Activated naive CD8-positive, alpha-beta T cell treated with anti-CD3 and anti-CD28 coated beads, Interleukin-2, amount 10 ng/mL, durations not matched to agents 7 days and 5 days (primary cell): ENCODE data around the gene XRN2. TPM values are rescaled to one million over a fixed set of nuclear protein-coding genes. Genes with fewer than 3 reads are reported as not detected.

ENCODE experiments used
- ATAC-seq: fragments of 150-1000 bp; cut with Tn5 transposase; one replicate; pipeline ENCODE4 v1.10.0; 2021; ENCODE audit warnings: low read depth, moderate library complexity
- POLR2A ChIA-PET: fragments of 350-600 bp; sonication (Branson Sonifier 250); formaldehyde crosslinking; loops from one replicate; lab custom pipeline; 2021; ENCODE audit warnings: antibody characterized with exemption; lab: Charles Lee
- DNase-seq: peaks from one replicate; pipeline ENCODE4 v3.0.0; 2021
- H3K27ac Mint-ChIP-seq: one replicate; pipeline ENCODE4 v1.8.0; 2022; ENCODE audit warnings: mild to moderate bottlenecking, mixed read lengths
- H3K27me3 Mint-ChIP-seq: one replicate; pipeline ENCODE4 v1.8.0; 2022; ENCODE audit warnings: mild to moderate bottlenecking, moderate library complexity, mixed read lengths
- H3K36me3 Mint-ChIP-seq: one replicate; pipeline ENCODE4 v1.8.0; 2021; ENCODE audit warnings: mild to moderate bottlenecking, mixed read lengths
- H3K4me1 Mint-ChIP-seq: one replicate; pipeline ENCODE4 v1.8.0; 2021; ENCODE audit warnings: mixed read lengths
- H3K4me3 Mint-ChIP-seq: one replicate; pipeline ENCODE4 v1.8.0; 2022; ENCODE audit warnings: mild to moderate bottlenecking, moderate library complexity, mixed read lengths
- H3K9me3 Mint-ChIP-seq: one replicate; pipeline ENCODE4 v1.8.0; 2021; ENCODE audit warnings: mixed read lengths
- total RNA-seq, 2 experiments: library from RNA; stranded (reverse); gene quantifications; one replicate each; pipeline ENCODE4 v1.2.3, GENCODE V29; 2021

Gene XRN2
- total RNA-seq, 2 experiments from 2014 or later = 51.5 to 53.7 TPM

- no peak for ATAC-seq
- DNase-seq = no peak
- Mint-ChIP-seq H3K9me3 (no peaks in the 10 kb centered on the region), H3K36me3 (peaks cover 38% of the 10 kb centered on the region), H3K27me3 (no peaks in the 10 kb centered on the region), H3K4me3 (no peak overlapping the region), H3K27ac (no peak overlapping the region), H3K4me1 (peaks cover 2% of the 10 kb centered on the region)
- POLR2A ChIA-PET = interaction anchor here (1.1 kb wide), 1 partner anchor 38 kb away, joined by 3 read pairs; the partner anchor contains the start of gene XRN2
Observed at GRCh38 chr20:21340991-21341697, 38.0 kb downstream of the XRN2 start.

- POLR2A ChIA-PET = no interaction called here
- Mint-ChIP-seq H3K4me3 (no peak overlapping the region), H3K36me3 (peaks cover 28% of the 10 kb centered on the region), H3K4me1 (no peaks in the 10 kb centered on the region), H3K27ac (no peak overlapping the region), H3K27me3 (no peaks in the 10 kb centered on the region), H3K9me3 (no peaks in the 10 kb centered on the region)
- ATAC-seq (no peak), DNase-seq (no peak)
Observed at GRCh38 chr20:21342656-21343345, 39.7 kb downstream of the XRN2 start.

- peaks cover 30% of the 10 kb centered on the region for H3K36me3 Mint-ChIP-seq
- POLR2A ChIA-PET = no interaction called here
- no peaks in the 10 kb centered on the region for H3K9me3 Mint-ChIP-seq
- no peak overlapping the region for H3K27ac Mint-ChIP-seq
- DNase-seq (no peak), ATAC-seq (no peak)
- no peaks in the 10 kb centered on the region for H3K27me3 Mint-ChIP-seq
- H3K4me1 Mint-ChIP-seq = no peaks in the 10 kb centered on the region
- H3K4me3 Mint-ChIP-seq = no peak overlapping the region
Observed at GRCh38 chr20:21344206-21344900, 41.2 kb downstream of the XRN2 start.

GRCh38 chr20:21344961-21345360, 41.8 kb downstream of the XRN2 start:
- Mint-ChIP-seq H3K27me3 (no peaks in the 10 kb centered on the region), H3K27ac (no peak overlapping the region), H3K36me3 (peaks cover 25% of the 10 kb centered on the region), H3K4me3 (no peak overlapping the region), H3K4me1 (no peaks in the 10 kb centered on the region), H3K9me3 (no peaks in the 10 kb centered on the region)
- no peak for ATAC-seq
- POLR2A ChIA-PET = no interaction called here
- no peak for DNase-seq

GRCh38 chr20:21352703-21353102, 49.6 kb downstream of the XRN2 start:
- no peak for ATAC-seq
- DNase-seq = no peak
- H3K4me1 Mint-ChIP-seq = no peaks in the 10 kb centered on the region
- no peak overlapping the region for H3K27ac Mint-ChIP-seq
- peaks cover 9% of the 10 kb centered on the region for H3K36me3 Mint-ChIP-seq
- H3K4me3 Mint-ChIP-seq = no peak overlapping the region
- no peaks in the 10 kb centered on the region for H3K9me3 Mint-ChIP-seq
- POLR2A ChIA-PET = no interaction called here
- no peaks in the 10 kb centered on the region for H3K27me3 Mint-ChIP-seq

GRCh38 chr20:21353236-21353635, 50.1 kb downstream of the XRN2 start:
- H3K36me3 Mint-ChIP-seq = peaks cover 10% of the 10 kb centered on the region
- no peaks in the 10 kb centered on the region for H3K27me3 Mint-ChIP-seq
- DNase-seq = no peak
- POLR2A ChIA-PET = no interaction called here
- no peak for ATAC-seq
- no peak overlapping the region for H3K27ac Mint-ChIP-seq
- H3K9me3 Mint-ChIP-seq = no peaks in the 10 kb centered on the region
- H3K4me3 Mint-ChIP-seq = no peak overlapping the region
- no peaks in the 10 kb centered on the region for H3K4me1 Mint-ChIP-seq

DNA sequence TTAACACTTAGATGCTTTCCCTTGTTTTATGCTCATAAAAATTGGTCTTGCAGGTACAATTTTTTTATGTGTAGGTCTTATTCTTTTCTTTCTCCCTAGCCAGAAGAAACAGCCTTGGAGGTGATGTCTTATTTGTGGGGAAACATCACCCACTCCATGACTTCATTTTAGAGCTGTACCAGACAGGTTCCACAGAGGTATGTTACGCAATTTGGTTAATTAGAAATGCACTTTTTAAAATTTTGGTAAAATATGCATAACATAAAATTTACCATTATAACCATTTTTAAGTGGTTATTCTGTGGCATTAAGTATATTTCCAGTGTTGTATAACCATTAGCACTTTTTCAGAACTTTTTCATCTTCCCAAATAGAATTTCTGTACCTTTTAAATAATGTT, 52.9 kb downstream of the XRN2 start:
- no peaks in the 10 kb centered on the region for H3K27me3 Mint-ChIP-seq
- no peak overlapping the region for H3K27ac Mint-ChIP-seq
- POLR2A ChIA-PET = no interaction called here
- H3K4me3 Mint-ChIP-seq = no peak overlapping the region
- peaks cover 12% of the 10 kb centered on the region for H3K36me3 Mint-ChIP-seq
- DNase-seq = no peak
- ATAC-seq = no peak
- peaks cover 7% of the 10 kb centered on the region for H3K4me1 Mint-ChIP-seq
- H3K9me3 Mint-ChIP-seq = no peaks in the 10 kb centered on the region

- DNase-seq (no peak), ATAC-seq (no peak)
- Mint-ChIP-seq H3K27ac (no peak overlapping the region), H3K36me3 (peaks cover 12% of the 10 kb centered on the region), H3K4me3 (no peak overlapping the region), H3K27me3 (no peaks in the 10 kb centered on the region), H3K9me3 (no peaks in the 10 kb centered on the region), H3K4me1 (peaks cover 10% of the 10 kb centered on the region)
- POLR2A ChIA-PET = no interaction called here
Observed at GRCh38 chr20:21356386-21356785, 53.3 kb downstream of the XRN2 start.

DNA sequence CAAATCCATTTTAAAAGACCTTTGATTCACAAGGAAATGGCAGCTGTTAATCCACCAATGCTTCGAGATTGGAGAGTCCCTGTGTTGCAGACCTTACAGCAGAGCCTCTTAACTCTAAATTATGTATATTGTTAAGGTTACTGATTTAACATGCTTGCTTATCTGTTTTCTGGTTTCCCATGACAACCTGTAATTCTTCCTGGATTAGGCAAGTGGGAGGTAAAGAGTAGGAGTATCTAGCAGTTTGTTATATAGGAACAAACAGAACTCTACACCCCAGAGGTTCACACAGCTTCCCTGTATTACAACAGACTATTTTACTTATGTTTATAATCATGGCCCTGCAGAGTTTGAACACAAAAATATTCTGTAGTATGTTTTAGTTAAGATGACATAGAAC, 54.7 kb downstream of the XRN2 start:
- Mint-ChIP-seq H3K27me3 (no peaks in the 10 kb centered on the region), H3K27ac (no peak overlapping the region), H3K36me3 (peaks cover 18% of the 10 kb centered on the region), H3K9me3 (no peaks in the 10 kb centered on the region), H3K4me1 (peaks cover 14% of the 10 kb centered on the region), H3K4me3 (no peak overlapping the region)
- POLR2A ChIA-PET = no interaction called here
- ATAC-seq = no peak
- no peak for DNase-seq

- Mint-ChIP-seq H3K4me1 (peaks cover 14% of the 10 kb centered on the region), H3K4me3 (no peak overlapping the region), H3K27me3 (no peaks in the 10 kb centered on the region), H3K27ac (no peak overlapping the region), H3K9me3 (no peaks in the 10 kb centered on the region), H3K36me3 (peaks cover 18% of the 10 kb centered on the region)
- POLR2A ChIA-PET = no interaction called here
- DNase-seq (no peak), ATAC-seq (no peak)
Observed at GRCh38 chr20:21358737-21359136, 55.6 kb downstream of the XRN2 start.

GRCh38 chr20:21360705-21361104, 57.6 kb downstream of the XRN2 start:
- Mint-ChIP-seq H3K36me3 (peaks cover 18% of the 10 kb centered on the region), H3K4me1 (peaks cover 14% of the 10 kb centered on the region), H3K27me3 (no peaks in the 10 kb centered on the region), H3K27ac (no peak overlapping the region), H3K9me3 (no peaks in the 10 kb centered on the region), H3K4me3 (no peak overlapping the region)
- POLR2A ChIA-PET = no interaction called here
- DNase-seq = no peak
- no peak for ATAC-seq

- Mint-ChIP-seq H3K4me3 (no peak overlapping the region), H3K36me3 (peaks cover 19% of the 10 kb centered on the region), H3K27ac (no peak overlapping the region), H3K9me3 (no peaks in the 10 kb centered on the region), H3K4me1 (peaks cover 14% of the 10 kb centered on the region), H3K27me3 (no peaks in the 10 kb centered on the region)
- POLR2A ChIA-PET = no interaction called here
- no peak for ATAC-seq
- no peak for DNase-seq
Observed at GRCh38 chr20:21361266-21361665, 58.1 kb downstream of the XRN2 start.

- Mint-ChIP-seq H3K36me3 (peaks cover 29% of the 10 kb centered on the region), H3K27ac (no peak overlapping the region), H3K4me1 (peaks cover 14% of the 10 kb centered on the region), H3K9me3 (no peaks in the 10 kb centered on the region), H3K27me3 (no peaks in the 10 kb centered on the region), H3K4me3 (no peak overlapping the region)
- POLR2A ChIA-PET = no interaction called here
- DNase-seq (no peak), ATAC-seq (no peak)
Observed at GRCh38 chr20:21364413-21364812, 61.3 kb downstream of the XRN2 start.

- H3K9me3 Mint-ChIP-seq = no peaks in the 10 kb centered on the region
- no peak overlapping the region for H3K27ac Mint-ChIP-seq
- no peak overlapping the region for H3K4me3 Mint-ChIP-seq
- no peaks in the 10 kb centered on the region for H3K27me3 Mint-ChIP-seq
- ATAC-seq (no peak), DNase-seq (no peak)
- POLR2A ChIA-PET = no interaction called here
- H3K4me1 Mint-ChIP-seq = peaks cover 7% of the 10 kb centered on the region
- peaks cover 23% of the 10 kb centered on the region for H3K36me3 Mint-ChIP-seq
Observed at GRCh38 chr20:21365771-21366170, 62.6 kb downstream of the XRN2 start.
